Measurements from ENCODE around the gene PRTG. TPM values are rescaled to one million over a fixed set of nuclear protein-coding genes. Genes with fewer than 3 reads are reported as not detected.
"Not testable (repeated sequence)": the region's sequence is repeated elsewhere in the genome, so short reads cannot be mapped to it uniquely, and the experiment has no call there.

PRTG gene
- polyA plus RNA-seq (ENCODE audit: insufficient read length in 3 of 3) = 10 to 100 TPM; 12.3 to 13.5 (median 12.7) TPM

- DNase-seq (ENCODE audit: low read depth in 3 of 3, low spot score in 2 of 3) = peak; percentile 48 to 68 (median 54)
Observed at GRCh38 chr15:55742927-55743728, at the start of gene PRTG. PRTG (minus strand) TSS chr15:55743152; CDS start chr15:55742931, 221 bp downstream.

DNA sequence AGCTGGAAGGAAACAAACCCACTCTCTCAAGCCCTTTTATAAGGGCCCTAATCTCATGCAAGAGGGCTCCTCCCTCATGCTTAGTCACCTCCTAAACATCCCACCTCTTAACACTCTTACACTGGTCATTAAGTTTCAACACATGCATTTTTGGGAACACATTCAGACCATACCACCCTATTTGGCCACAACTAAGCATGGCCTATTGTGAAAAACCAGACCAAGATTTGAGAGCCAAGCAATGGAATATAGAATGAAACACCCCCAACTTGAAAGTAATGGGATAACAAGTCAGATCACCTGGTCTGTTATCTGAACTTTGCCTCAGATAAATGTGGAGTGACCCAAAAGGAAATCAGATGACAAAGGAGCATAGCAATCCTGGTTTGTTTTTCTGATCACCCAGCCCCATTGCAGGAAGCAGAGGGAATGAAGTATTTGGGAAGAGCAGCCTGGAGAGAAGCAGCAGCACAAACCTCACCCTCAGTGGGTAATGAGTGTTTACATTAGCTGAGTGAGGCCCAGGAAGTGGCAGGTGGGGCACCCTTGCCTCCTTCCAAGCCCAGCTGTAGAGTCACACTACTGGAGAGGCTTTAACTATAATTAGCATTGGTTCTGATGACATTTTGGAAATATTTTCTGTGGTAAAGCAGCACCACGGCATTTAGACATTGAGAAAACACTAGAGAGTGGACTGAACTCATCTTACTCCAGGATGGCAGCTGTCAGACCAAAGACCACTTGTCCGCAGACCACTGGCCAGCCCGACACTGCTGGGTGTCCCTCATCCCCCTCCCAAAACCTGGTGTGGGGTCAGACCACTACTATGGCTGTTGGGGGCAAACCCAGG lies 48.8 kb upstream of the PRTG start:
- DNase-seq (ENCODE audit: low read depth in 3 of 3, low spot score in 2 of 3) = no peak

- no peak for DNase-seq (ENCODE audit: low read depth in 3 of 3, low spot score in 2 of 3)
Observed at GRCh38 chr15:55789066-55789660, 46.2 kb upstream of the PRTG start.

- DNase-seq (ENCODE audit: low read depth in 3 of 3, low spot score in 2 of 3) = no peak
Observed at GRCh38 chr15:55786341-55786740, 43.4 kb upstream of the PRTG start.

- DNase-seq (ENCODE audit: low read depth in 3 of 3, low spot score in 2 of 3) = not testable (repeated sequence)
Observed at GRCh38 chr15:55785593-55785992, 42.6 kb upstream of the PRTG start.

- no peak for DNase-seq (ENCODE audit: low read depth in 3 of 3, low spot score in 2 of 3)
Observed at GRCh38 chr15:55784286-55784685, 41.3 kb upstream of the PRTG start.

- DNase-seq (ENCODE audit: low read depth in 3 of 3, low spot score in 2 of 3) = no peak
Observed at GRCh38 chr15:55782901-55783300, 39.9 kb upstream of the PRTG start.

GRCh38 chr15:55780292-55780691 lies 37.3 kb upstream of the PRTG start:
- DNase-seq (ENCODE audit: low read depth in 3 of 3, low spot score in 2 of 3) = no peak

GRCh38 chr15:55778932-55779331 lies 36.0 kb upstream of the PRTG start:
- no peak for DNase-seq (ENCODE audit: low read depth in 3 of 3, low spot score in 2 of 3)

DNA sequence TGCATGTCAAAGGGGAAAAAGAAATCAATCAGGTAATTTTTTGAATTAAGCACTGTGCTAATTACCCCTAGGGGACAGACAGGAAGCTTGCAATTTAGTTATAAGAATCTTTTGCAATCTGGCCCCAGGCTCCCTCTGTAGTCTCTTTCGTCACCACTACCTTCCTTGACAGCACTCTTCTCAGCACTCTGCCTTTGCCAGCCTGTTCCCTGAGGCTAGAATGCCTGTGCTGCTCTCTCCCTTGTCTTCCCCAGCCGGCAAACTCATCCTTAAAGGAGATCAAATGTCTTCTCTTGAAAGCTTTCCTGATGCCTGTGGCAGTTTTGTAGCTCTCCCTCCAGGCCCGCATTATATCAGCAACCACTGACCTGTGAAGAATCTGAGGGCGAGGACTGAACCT lies 32.4 kb upstream of the PRTG start:
- DNase-seq (ENCODE audit: low read depth in 3 of 3, low spot score in 2 of 3) = no peak

- no peak for DNase-seq (ENCODE audit: low read depth in 3 of 3, low spot score in 2 of 3)
Observed at GRCh38 chr15:55774113-55774970, 31.4 kb upstream of the PRTG start.

- no peak for DNase-seq (ENCODE audit: low read depth in 3 of 3, low spot score in 2 of 3)
Observed at GRCh38 chr15:55770806-55771205, 27.9 kb upstream of the PRTG start.

DNA sequence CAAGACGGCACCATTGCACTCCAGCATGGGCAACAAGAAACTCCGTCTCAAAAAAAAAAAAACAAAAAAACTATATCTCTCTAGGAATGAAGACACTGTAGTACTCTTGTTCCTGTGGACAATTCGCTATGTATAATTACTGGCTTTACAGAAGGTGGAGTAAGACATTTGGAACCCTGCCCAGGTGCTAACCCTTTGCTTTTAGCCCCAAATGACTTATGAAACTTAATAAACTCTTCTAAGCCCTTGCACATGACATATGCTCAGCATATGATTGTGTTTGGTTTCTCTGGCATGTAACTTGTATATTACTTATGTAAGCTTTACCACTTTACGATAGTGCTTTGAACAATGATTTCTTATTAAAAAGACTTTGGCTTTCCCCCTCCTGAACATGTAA lies 27.3 kb upstream of the PRTG start:
- no peak for DNase-seq (ENCODE audit: low read depth in 3 of 3, low spot score in 2 of 3)

- no peak for DNase-seq (ENCODE audit: low read depth in 3 of 3, low spot score in 2 of 3)
Observed at GRCh38 chr15:55768670-55769185, 25.8 kb upstream of the PRTG start.

- DNase-seq (ENCODE audit: low read depth in 3 of 3, low spot score in 2 of 3) = no peak
Observed at GRCh38 chr15:55766676-55767075, 23.7 kb upstream of the PRTG start.

DNA sequence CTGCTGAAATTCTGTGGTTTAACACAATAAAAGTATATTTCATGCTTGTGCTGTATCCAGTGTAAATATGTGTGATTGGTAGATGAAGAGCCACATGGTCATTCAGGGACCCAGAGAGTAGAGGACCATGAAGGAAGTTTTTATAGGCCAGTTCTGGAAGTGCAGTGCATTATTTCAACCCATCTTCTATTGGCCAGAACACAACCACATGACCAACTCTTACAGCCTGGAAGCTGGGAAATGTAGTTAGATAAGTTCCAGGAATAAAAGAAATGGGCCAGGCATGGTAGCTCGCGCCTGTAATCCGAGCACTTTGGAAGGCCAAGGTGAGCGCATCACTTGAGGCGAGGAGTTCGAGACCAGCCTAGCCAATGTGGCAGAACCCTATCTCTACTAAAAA lies 21.4 kb upstream of the PRTG start:
- no peak for DNase-seq (ENCODE audit: low read depth in 3 of 3, low spot score in 2 of 3)

DNA sequence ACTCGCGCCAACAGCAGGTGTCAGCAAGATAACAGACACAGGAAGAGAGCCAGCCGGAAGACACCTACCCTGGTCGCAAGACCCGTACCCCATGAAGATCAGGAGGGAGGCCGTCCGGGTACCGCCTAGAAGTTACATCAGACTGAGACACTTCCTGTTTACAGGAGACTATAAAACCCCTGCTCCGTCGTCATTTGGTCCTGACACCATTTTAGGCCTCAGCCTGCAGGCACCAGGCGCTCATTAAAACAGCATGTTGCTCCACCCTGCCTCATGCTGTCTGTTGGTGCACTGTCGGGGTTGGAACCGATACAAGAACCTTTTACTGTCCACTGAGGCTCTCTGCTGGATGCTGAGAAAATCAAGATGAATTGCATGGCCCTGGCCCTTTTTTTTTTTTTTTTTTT lies 15.6 kb upstream of the PRTG start:
- DNase-seq (ENCODE audit: low read depth in 3 of 3, low spot score in 2 of 3) = no peak

DNA sequence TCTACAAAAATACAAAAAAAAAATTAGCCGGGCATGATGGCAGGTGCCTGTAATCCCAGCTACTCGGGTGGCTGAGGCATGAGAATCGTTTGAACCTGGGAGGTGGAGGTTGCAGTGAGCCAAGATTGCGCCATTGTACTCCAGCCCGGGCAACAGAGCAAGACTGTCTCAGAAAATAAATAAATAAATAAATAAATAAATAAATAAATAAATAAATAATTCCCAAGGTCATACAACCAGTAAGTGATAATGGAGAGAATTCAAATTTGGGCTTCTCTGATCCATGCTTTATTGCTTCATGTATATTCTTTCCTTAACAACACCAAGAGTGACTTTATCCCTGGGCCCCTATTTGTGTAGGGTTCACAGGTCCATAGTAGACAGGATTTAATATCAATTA lies 10.5 kb upstream of the PRTG start:
- not testable (repeated sequence) for DNase-seq (ENCODE audit: low read depth in 3 of 3, low spot score in 2 of 3)

- DNase-seq (ENCODE audit: low read depth in 3 of 3, low spot score in 2 of 3) = no peak
Observed at GRCh38 chr15:55750706-55751105, 7.8 kb upstream of the PRTG start.
